Ishikawa (cell line): ENCODE measurements around the gene SLF1.

Source experiments
- CEBPB ChIP-seq: IDR thresholded peaks from 2 replicates; pipeline ENCODE4 v1.6.1; 2012
- CREB1 ChIP-seq: IDR thresholded peaks from 2 replicates; pipeline ENCODE4 v1.6.1; 2012; ENCODE audit warnings: low read depth
- EGR1 ChIP-seq: IDR thresholded peaks from 2 replicates; pipeline ENCODE4 v1.6.1; 2012
- EP300 ChIP-seq: IDR thresholded peaks from 2 replicates; pipeline ENCODE4 v1.6.1; 2012; ENCODE audit warnings: borderline replicate concordance
- FOXM1 ChIP-seq: IDR thresholded peaks from 2 replicates; pipeline ENCODE4 v1.6.1; 2012; ENCODE audit warnings: low read depth, borderline replicate concordance
- NFIC ChIP-seq: IDR thresholded peaks from 2 replicates; pipeline ENCODE4 v1.6.1; 2012
- RAD21 ChIP-seq: IDR thresholded peaks from 2 replicates; pipeline ENCODE4 v1.6.1; 2012; ENCODE audit warnings: low read depth
- TAF1 ChIP-seq: IDR thresholded peaks from 2 replicates; pipeline ENCODE4 v1.6.1; 2012; ENCODE audit warnings: low read depth, mild to moderate bottlenecking
- TCF12 ChIP-seq: IDR thresholded peaks from 2 replicates; pipeline ENCODE4 v1.6.1; 2012; ENCODE audit warnings: low read depth
- TEAD4 ChIP-seq: IDR thresholded peaks from 2 replicates; pipeline ENCODE4 v1.6.1; 2012
- YY1 ChIP-seq: IDR thresholded peaks from 2 replicates; pipeline ENCODE4 v1.6.1; 2012; ENCODE audit warnings: low read depth
- ZBTB7A ChIP-seq: IDR thresholded peaks from 2 replicates; pipeline ENCODE4 v1.6.1; 2012; ENCODE audit warnings: low read depth
- TF ChIP-seq, protein P1 (sequence below): IDR thresholded peaks from 2 replicates; pipeline ENCODE4 v1.6.1; 2012
- TF ChIP-seq, protein P2 (sequence below): IDR thresholded peaks from 2 replicates; pipeline ENCODE4 v1.6.1; 2012
- TF ChIP-seq, protein P3 (sequence below): IDR thresholded peaks from 2 replicates; pipeline ENCODE4 v1.6.1; 2012; ENCODE audit warnings: low read depth, mild to moderate bottlenecking

SLF1 gene

DNA sequence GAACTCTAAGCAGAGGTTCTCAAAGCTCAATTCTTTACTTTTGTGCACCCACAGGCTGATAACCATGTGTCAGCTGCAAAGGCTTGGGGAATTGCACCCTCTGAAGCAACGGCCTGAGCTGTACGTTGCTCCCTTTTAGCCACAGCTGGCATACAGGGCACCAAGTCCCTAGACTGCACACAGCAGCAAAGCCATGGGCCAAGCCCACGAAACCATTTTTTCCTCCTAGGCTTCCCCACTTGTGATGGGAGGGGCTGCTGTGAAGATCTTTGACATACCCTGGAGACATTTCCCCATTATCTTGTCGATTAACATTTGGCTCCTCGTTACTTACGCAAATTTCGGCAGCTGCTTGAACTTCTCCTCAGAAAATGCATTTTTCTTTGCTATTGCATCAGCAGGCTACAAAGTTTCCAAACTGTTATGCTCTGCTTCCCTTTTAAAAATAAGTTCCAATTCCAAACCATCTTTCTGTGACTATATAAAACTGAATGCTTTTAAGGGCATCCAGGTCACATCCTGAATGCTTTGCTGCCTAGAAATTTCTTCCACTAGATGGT is 23.1 kb upstream of the SLF1 start:
- TF ChIP-seq EGR1, result no peak
- no peak for TF ChIP-seq CREB1
- TF ChIP-seq, protein P1, sequence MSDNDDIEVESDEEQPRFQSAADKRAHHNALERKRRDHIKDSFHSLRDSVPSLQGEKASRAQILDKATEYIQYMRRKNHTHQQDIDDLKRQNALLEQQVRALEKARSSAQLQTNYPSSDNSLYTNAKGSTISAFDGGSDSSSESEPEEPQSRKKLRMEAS, result no peak
- TF ChIP-seq, protein P2, sequence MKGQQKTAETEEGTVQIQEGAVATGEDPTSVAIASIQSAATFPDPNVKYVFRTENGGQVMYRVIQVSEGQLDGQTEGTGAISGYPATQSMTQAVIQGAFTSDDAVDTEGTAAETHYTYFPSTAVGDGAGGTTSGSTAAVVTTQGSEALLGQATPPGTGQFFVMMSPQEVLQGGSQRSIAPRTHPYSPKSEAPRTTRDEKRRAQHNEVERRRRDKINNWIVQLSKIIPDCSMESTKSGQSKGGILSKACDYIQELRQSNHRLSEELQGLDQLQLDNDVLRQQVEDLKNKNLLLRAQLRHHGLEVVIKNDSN, result no peak
- no peak for TF ChIP-seq TCF12
- no peak for TF ChIP-seq YY1
- TF ChIP-seq NFIC, result no peak
- no peak for TF ChIP-seq CEBPB
- no peak for TF ChIP-seq RAD21
- TF ChIP-seq FOXM1, result no peak
- no peak for TF ChIP-seq ZBTB7A
- TF ChIP-seq TAF1, result no peak
- TF ChIP-seq, protein P3, sequence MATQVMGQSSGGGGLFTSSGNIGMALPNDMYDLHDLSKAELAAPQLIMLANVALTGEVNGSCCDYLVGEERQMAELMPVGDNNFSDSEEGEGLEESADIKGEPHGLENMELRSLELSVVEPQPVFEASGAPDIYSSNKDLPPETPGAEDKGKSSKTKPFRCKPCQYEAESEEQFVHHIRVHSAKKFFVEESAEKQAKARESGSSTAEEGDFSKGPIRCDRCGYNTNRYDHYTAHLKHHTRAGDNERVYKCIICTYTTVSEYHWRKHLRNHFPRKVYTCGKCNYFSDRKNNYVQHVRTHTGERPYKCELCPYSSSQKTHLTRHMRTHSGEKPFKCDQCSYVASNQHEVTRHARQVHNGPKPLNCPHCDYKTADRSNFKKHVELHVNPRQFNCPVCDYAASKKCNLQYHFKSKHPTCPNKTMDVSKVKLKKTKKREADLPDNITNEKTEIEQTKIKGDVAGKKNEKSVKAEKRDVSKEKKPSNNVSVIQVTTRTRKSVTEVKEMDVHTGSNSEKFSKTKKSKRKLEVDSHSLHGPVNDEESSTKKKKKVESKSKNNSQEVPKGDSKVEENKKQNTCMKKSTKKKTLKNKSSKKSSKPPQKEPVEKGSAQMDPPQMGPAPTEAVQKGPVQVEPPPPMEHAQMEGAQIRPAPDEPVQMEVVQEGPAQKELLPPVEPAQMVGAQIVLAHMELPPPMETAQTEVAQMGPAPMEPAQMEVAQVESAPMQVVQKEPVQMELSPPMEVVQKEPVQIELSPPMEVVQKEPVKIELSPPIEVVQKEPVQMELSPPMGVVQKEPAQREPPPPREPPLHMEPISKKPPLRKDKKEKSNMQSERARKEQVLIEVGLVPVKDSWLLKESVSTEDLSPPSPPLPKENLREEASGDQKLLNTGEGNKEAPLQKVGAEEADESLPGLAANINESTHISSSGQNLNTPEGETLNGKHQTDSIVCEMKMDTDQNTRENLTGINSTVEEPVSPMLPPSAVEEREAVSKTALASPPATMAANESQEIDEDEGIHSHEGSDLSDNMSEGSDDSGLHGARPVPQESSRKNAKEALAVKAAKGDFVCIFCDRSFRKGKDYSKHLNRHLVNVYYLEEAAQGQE, result no peak

DNA sequence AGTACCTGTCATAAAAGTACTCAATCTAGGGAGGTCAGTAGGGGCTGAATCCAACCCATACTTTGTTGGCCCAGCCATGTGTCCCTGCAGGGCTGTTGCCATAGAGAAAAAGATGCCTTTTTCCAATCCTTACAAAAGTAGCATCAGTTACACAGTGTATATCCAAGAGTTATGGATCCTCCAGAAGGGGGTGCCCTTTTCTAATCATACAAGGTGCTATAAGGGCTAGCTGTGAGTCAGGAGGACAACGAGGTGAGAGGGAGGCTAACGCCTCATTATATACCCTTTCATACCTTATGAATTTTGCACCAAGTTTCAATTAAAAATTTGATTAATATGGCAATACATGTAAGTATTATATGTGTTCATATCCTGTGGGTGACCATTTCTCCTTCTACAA is 4.9 kb upstream of the SLF1 start:
- TF ChIP-seq RAD21 (peak; percentile 43), TAF1 (no peak)

DNA sequence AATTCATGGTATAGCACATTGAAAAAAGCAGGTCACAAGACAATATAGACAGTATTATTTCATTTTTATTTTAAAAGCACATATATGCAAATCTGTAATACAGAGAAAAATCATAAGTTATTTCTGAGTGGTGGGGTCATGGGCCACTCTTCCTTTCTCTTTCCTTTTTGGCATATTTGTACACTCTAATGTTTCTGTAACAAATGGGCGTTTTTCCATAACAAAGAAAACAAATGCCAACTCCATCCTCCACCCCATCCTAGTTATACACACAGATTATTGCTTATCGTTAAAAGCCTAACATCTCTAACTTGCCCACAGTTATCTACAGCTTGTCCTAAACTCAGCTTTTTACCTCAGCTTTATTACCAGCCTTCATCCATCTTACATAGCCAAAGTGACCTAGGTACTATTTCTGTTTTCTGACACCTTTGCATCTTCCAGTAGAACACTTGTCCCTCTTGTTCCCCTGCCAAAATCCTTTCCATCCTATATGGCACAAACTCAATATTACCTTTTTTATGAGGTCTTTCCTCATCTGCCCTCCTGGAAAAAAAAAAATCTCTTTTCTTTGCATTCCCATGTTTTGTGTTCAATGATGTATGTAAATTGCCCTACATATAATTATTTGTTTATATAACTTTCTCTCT is 4.2 kb upstream of the SLF1 start:
- TF ChIP-seq TCF12 (no peak), TAF1 (no peak), EP300 (no peak), FOXM1 (no peak), CREB1 (no peak), YY1 (no peak), ZBTB7A (no peak), TEAD4 (no peak), EGR1 (no peak), CEBPB (no peak), NFIC (no peak), RAD21 (no peak)
- TF ChIP-seq, protein P3, result no peak
- TF ChIP-seq, protein P2, result no peak
- TF ChIP-seq, protein P1, result no peak

DNA sequence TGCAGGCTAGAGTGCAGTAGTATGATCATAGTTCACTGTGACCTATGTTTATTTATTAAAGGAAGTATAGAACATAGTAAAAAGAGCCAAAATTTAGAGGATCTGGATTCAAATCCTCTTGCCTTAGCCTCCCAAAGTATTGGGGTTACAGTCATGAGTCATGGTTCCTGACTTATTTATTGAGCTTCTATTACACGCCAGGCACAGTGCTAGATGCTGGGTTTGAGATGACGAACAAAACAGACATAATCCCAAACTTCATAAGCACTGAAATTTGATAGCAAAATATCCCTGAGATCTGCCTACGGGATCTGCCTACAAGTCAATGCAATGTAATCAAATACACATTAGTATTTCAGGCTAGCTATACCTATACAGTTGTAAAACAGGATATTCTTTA is 2.6 kb upstream of the SLF1 start:
- TF ChIP-seq, protein P1, result no peak
- no peak for TF ChIP-seq RAD21
- TF ChIP-seq, protein P3, result no peak
- no peak for TF ChIP-seq FOXM1
